Nephron (organoid): ENCODE data around the gene PGP.

Source experiments
- H3K27ac Mint-ChIP-seq, 3 experiments: 2 replicates each; pipeline ENCODE4 v1.8.0; 2020; ENCODE audit warnings: mixed read lengths in 3 of 3, mild to moderate bottlenecking in 2 of 3, moderate library complexity in 1 of 3
- H3K27me3 Mint-ChIP-seq: 2 replicates; pipeline ENCODE4 v1.8.0; 2021; ENCODE audit warnings: low read depth, mild to moderate bottlenecking, moderate library complexity, mixed read lengths
- H3K36me3 Mint-ChIP-seq: 2 replicates; pipeline ENCODE4 v1.8.0; 2020; ENCODE audit warnings: low read depth, mixed read lengths
- H3K4me1 Mint-ChIP-seq: 2 replicates; pipeline ENCODE4 v1.8.0; 2020; ENCODE audit warnings: mixed read lengths
- H3K4me3 Mint-ChIP-seq, 3 experiments: 2 replicates each; pipeline ENCODE4 v1.8.0; 2020; ENCODE audit warnings: mild to moderate bottlenecking in 3 of 3, mixed read lengths in 3 of 3, moderate library complexity in 2 of 3
- H3K9me3 Mint-ChIP-seq: 2 replicates; pipeline ENCODE4 v1.8.0; 2020; ENCODE audit warnings: mixed read lengths
- CTCF ChIP-seq, 3 experiments: fragments of 200-600 bp; sonication (generic); IDR thresholded peaks; one replicate each; pipeline ENCODE4 v1.5.0; 2021; ENCODE audit warnings: antibody characterized with exemption in 3 of 3; ENCODE audit not compliant: unreplicated experiment in 3 of 3

The PGP gene

GRCh38 chr16:2252806-2253148 lies 38.1 kb upstream of the PGP start:
- TF ChIP-seq CTCF (IDR thresholded peaks at IDR 0.05; ENCODE audit: unreplicated experiment in 3 of 3) = no peak
- Mint-ChIP-seq H3K27me3 (no peaks in the 10 kb centered on the region), H3K9me3 (no peaks in the 10 kb centered on the region), H3K4me3 (peak overlapping the region; percentile 31 to 73 (median 63)), H3K36me3 (peaks cover 44% of the 10 kb centered on the region), H3K4me1 (no peaks in the 10 kb centered on the region), H3K27ac (peak overlapping the region in 1 of 3 experiments; percentile 81)

- no peaks in the 10 kb centered on the region for H3K4me1 Mint-ChIP-seq
- H3K9me3 Mint-ChIP-seq = no peaks in the 10 kb centered on the region
- H3K27ac Mint-ChIP-seq = peak within 1 kb of the TSS in 2 of 3 experiments; percentile 76 to 92
- peaks cover 32% of the 10 kb centered on the region for H3K36me3 Mint-ChIP-seq
- H3K4me3 Mint-ChIP-seq = peak within 1 kb of the TSS; percentile 89 to 93 (median 90)
- H3K27me3 Mint-ChIP-seq = no peaks in the 10 kb centered on the region
- TF ChIP-seq CTCF (IDR thresholded peaks at IDR 0.05; ENCODE audit: unreplicated experiment in 3 of 3) = peak; percentile 54 to 74 (median 59)
These were observed 36.9 kb upstream of the PGP start, which contains the start of gene ECI1 for GRCh38 chr16:2251296-2252111. Gene ECI1 (minus strand): TSS chr16:2251587. CDS start chr16:2251566, 21 bp downstream.

- Mint-ChIP-seq H3K27me3 (no peaks in the 10 kb centered on the region), H3K9me3 (no peaks in the 10 kb centered on the region), H3K4me1 (no peaks in the 10 kb centered on the region), H3K36me3 (peaks cover 29% of the 10 kb centered on the region), H3K27ac (peak overlapping the region in 2 of 3 experiments; percentile 65 to 92), H3K4me3 (peak overlapping the region; percentile 89 to 93 (median 90))
- TF ChIP-seq CTCF (IDR thresholded peaks at IDR 0.05; ENCODE audit: unreplicated experiment in 3 of 3) = no peak
These were observed 36.1 kb upstream of the PGP start for GRCh38 chr16:2250652-2251295.

GRCh38 chr16:2246301-2246885 lies 31.8 kb upstream of the PGP start:
- no peak overlapping the region for H3K27ac Mint-ChIP-seq
- H3K27me3 Mint-ChIP-seq = no peaks in the 10 kb centered on the region
- no peak overlapping the region for H3K4me3 Mint-ChIP-seq
- TF ChIP-seq CTCF (IDR thresholded peaks at IDR 0.05; ENCODE audit: unreplicated experiment in 3 of 3) = no peak
- no peaks in the 10 kb centered on the region for H3K4me1 Mint-ChIP-seq
- H3K36me3 Mint-ChIP-seq = peaks cover 18% of the 10 kb centered on the region
- no peaks in the 10 kb centered on the region for H3K9me3 Mint-ChIP-seq

GRCh38 chr16:2244926-2245795 lies 30.5 kb upstream of the PGP start:
- no peaks in the 10 kb centered on the region for H3K9me3 Mint-ChIP-seq
- no peak overlapping the region for H3K4me3 Mint-ChIP-seq
- TF ChIP-seq CTCF (IDR thresholded peaks at IDR 0.05; ENCODE audit: unreplicated experiment in 3 of 3) = no peak
- H3K4me1 Mint-ChIP-seq = no peaks in the 10 kb centered on the region
- no peaks in the 10 kb centered on the region for H3K27me3 Mint-ChIP-seq
- H3K27ac Mint-ChIP-seq = no peak overlapping the region
- peaks cover 18% of the 10 kb centered on the region for H3K36me3 Mint-ChIP-seq
